OCI-LY7 (cell line): ENCODE results near the gene ZBTB40. TPM values are rescaled to one million over a fixed set of nuclear protein-coding genes. Genes with fewer than 3 reads are reported as not detected.

Experiments used
- BruUV-seq: library from RNA; stranded (reverse); fragments of 400-500 nt; replicated peaks from 2 replicates; lab custom pipeline; 2021; lab: Mats Ljungman, UMichigan
- CTCF ChIA-PET: fragments of 300-600 bp; sonication (Branson Sonifier 250); formaldehyde crosslinking; loops from one replicate; lab custom pipeline; 2022; ENCODE audit warnings: antibody characterized with exemption; ENCODE audit not compliant: unreplicated experiment; lab: Charles Lee
- POLR2A ChIA-PET: fragments of 300-600 bp; sonication (Branson Sonifier 250); formaldehyde crosslinking; loops from one replicate; lab custom pipeline; 2022; ENCODE audit warnings: antibody characterized with exemption; lab: Charles Lee
- DNase-seq: peaks from one replicate; pipeline ENCODE4 v3.0.0-alpha.2; 2015; ENCODE audit warnings: low spot score
- H2AFZ ChIP-seq: fragments of 200-600 bp; sonication (generic), shearing (Covaris generic); 2 replicates; pipeline ENCODE4 v1.6.1; 2014; ENCODE audit warnings: mild to moderate bottlenecking, antibody characterized with exemption, low read length, moderate library complexity
- H3K27ac ChIP-seq: fragments of 200-600 bp; sonication (generic); 2 replicates; pipeline ENCODE4 v1.5.1; 2014; ENCODE audit warnings: mixed run types, low read depth, mild to moderate bottlenecking, moderate library complexity, low read length, inconsistent platforms; ENCODE audit not compliant: poor library complexity, severe bottlenecking
- H3K36me3 ChIP-seq: fragments of 200-600 bp; sonication (generic); 2 replicates; pipeline ENCODE4 v1.6.1; 2014; ENCODE audit warnings: mild to moderate bottlenecking, antibody characterized with exemption, low read length, moderate library complexity, mixed read lengths; ENCODE audit not compliant: insufficient read depth
- H3K4me1 ChIP-seq: fragments of 200-600 bp; sonication (generic); 2 replicates; pipeline ENCODE4 v1.5.1; 2014; ENCODE audit warnings: mild to moderate bottlenecking, low read length; ENCODE audit not compliant: insufficient read depth, poor library complexity, severe bottlenecking
- H3K4me2 ChIP-seq: fragments of 200-600 bp; sonication (generic); 2 replicates; pipeline ENCODE4 v1.6.1; 2014; ENCODE audit warnings: mild to moderate bottlenecking, low read length
- H3K4me3 ChIP-seq: fragments of 200-600 bp; sonication (generic); 2 replicates; pipeline ENCODE4 v1.5.1; 2014; ENCODE audit warnings: mild to moderate bottlenecking, low read depth, low read length; ENCODE audit not compliant: poor library complexity, severe bottlenecking
- H3K79me2 ChIP-seq: fragments of 200-600 bp; sonication (generic); 2 replicates; pipeline ENCODE4 v1.6.1; 2016; ENCODE audit warnings: low read depth, mild to moderate bottlenecking, low read length, moderate library complexity, mixed read lengths; ENCODE audit not compliant: insufficient read depth
- H3K9me2 ChIP-seq: fragments of 200-600 bp; sonication (generic); 2 replicates; pipeline ENCODE4 v1.6.1; 2016; ENCODE audit warnings: mild to moderate bottlenecking, low read length, mixed read lengths; ENCODE audit not compliant: insufficient read depth
- H3K9me3 ChIP-seq: fragments of 200-600 bp; sonication (generic); 2 replicates; pipeline ENCODE4 v1.6.1; 2014; ENCODE audit warnings: mild to moderate bottlenecking, mixed run types, low read length, mixed read lengths
- H4K20me1 ChIP-seq: fragments of 200-600 bp; sonication (generic); 2 replicates; pipeline ENCODE4 v1.6.1; 2014; ENCODE audit warnings: mild to moderate bottlenecking, antibody characterized with exemption, low read length, moderate library complexity, mixed read lengths; ENCODE audit not compliant: insufficient read depth
- EZH2phosphoT487 ChIP-seq: fragments of 200-600 bp; sonication (generic); IDR thresholded peaks from 2 replicates; pipeline ENCODE4 v1.6.1; 2018; ENCODE audit warnings: low read depth, borderline replicate concordance, mild to moderate bottlenecking, mixed run types, antibody characterized with exemption, low read length, moderate library complexity, mixed read lengths
- intact Hi-C: fragments of 100-400 bp; cut with micrococcal nuclease; formaldehyde crosslinking; loops from one replicate; pipeline ENCODE4 v1.10.0; 2022; ENCODE audit not compliant: unreplicated experiment
- total RNA-seq, 2 experiments: library from RNA; depleted of rRNA in 1 of 2; stranded (reverse); fragments of >200 nt in 1 of 2; shearing (Covaris generic) in 1 of 2; gene quantifications; 2 replicates each; pipeline ENCODE4 v1.2.3, GENCODE V29; 2014 to 2022
- TF ChIP-seq, protein P1 (sequence below): fragments of 200-600 bp; sonication (generic); conservative IDR thresholded peaks from 2 replicates; pipeline ENCODE4 v1.5.1; 2014; ENCODE audit warnings: mild to moderate bottlenecking, antibody characterized with exemption, low read length, moderate library complexity, mixed read lengths

ZBTB40 gene
- total RNA-seq, 2 experiments from 2014 or later, result 16.6 to 17.3 TPM

- H2AFZ ChIP-seq, result no peak overlapping the region
- H3K27ac ChIP-seq, result no peak overlapping the region
- no peak overlapping the region for H3K4me3 ChIP-seq
- CTCF ChIA-PET, result interaction anchor here (0.6 kb wide), 1 partner anchor 540 kb away, joined by 3 read pairs; no protein-coding TSS in a partner anchor
- H3K4me1 ChIP-seq, result no peaks in the 10 kb centered on the region
- TF ChIP-seq, protein P1, sequence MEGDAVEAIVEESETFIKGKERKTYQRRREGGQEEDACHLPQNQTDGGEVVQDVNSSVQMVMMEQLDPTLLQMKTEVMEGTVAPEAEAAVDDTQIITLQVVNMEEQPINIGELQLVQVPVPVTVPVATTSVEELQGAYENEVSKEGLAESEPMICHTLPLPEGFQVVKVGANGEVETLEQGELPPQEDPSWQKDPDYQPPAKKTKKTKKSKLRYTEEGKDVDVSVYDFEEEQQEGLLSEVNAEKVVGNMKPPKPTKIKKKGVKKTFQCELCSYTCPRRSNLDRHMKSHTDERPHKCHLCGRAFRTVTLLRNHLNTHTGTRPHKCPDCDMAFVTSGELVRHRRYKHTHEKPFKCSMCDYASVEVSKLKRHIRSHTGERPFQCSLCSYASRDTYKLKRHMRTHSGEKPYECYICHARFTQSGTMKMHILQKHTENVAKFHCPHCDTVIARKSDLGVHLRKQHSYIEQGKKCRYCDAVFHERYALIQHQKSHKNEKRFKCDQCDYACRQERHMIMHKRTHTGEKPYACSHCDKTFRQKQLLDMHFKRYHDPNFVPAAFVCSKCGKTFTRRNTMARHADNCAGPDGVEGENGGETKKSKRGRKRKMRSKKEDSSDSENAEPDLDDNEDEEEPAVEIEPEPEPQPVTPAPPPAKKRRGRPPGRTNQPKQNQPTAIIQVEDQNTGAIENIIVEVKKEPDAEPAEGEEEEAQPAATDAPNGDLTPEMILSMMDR, result no peak
- no peak for TF ChIP-seq EZH2phosphoT487
- no peaks in the 10 kb centered on the region for H4K20me1 ChIP-seq
- POLR2A ChIA-PET, result interaction anchor here (0.8 kb wide), 1 partner anchor 32 kb away, joined by 3 read pairs; no protein-coding TSS in a partner anchor
- BruUV-seq, result no TSS peak
- no peak overlapping the region for H3K4me2 ChIP-seq
- no peaks in the 10 kb centered on the region for H3K36me3 ChIP-seq
- intact Hi-C loops, result no loop called here
- H3K9me3 ChIP-seq, result no peaks in the 10 kb centered on the region
- no peaks in the 10 kb centered on the region for H3K79me2 ChIP-seq
- H3K9me2 ChIP-seq, result no peaks in the 10 kb centered on the region
- no peak for DNase-seq
These were observed 20.9 kb downstream of the ZBTB40 start for GRCh38 chr1:22472596-22472995.

GRCh38 chr1:22473952-22474351, 22.3 kb downstream of the ZBTB40 start:
- intact Hi-C loops, result no loop called here
- H2AFZ ChIP-seq, result no peak overlapping the region
- no peaks in the 10 kb centered on the region for H3K36me3 ChIP-seq
- peaks cover 2% of the 10 kb centered on the region; the same call in 1 of the 2 replicates for H3K9me3 ChIP-seq
- no peaks in the 10 kb centered on the region for H3K4me1 ChIP-seq
- H3K79me2 ChIP-seq, result no peaks in the 10 kb centered on the region
- ChIA-PET CTCF (no interaction called here), POLR2A (no interaction called here)
- BruUV-seq, result no TSS peak
- no peaks in the 10 kb centered on the region for H4K20me1 ChIP-seq
- no peak for DNase-seq
- H3K4me3 ChIP-seq, result no peak overlapping the region
- no peak for TF ChIP-seq EZH2phosphoT487
- TF ChIP-seq, protein P1, result no peak
- no peaks in the 10 kb centered on the region for H3K9me2 ChIP-seq
- H3K27ac ChIP-seq, result no peak overlapping the region
- H3K4me2 ChIP-seq, result no peak overlapping the region

DNA sequence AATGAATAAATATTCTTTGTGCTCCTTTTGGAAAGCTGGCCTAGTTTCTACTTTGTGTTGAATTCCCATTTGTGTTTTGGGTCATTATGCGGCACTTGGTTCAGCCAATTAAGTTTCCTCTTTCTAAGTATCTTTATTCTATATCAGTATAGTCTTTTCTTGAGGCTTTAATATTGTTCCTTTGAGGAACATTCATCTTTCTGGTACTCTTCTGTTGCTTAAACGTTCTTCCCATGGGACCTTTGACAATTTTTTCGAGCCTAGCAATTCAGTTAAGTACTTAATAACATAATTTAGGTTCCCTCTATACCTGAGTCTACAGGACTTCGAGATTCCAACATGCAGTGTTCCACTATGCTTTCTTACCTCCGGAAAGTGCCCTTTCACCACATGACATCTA, 24.9 kb downstream of the ZBTB40 start:
- Histone ChIP-seq H3K79me2 (no peaks in the 10 kb centered on the region), H2AFZ (no peak overlapping the region), H4K20me1 (no peaks in the 10 kb centered on the region), H3K36me3 (no peaks in the 10 kb centered on the region; the same call in 1 of the 2 replicates), H3K4me1 (no peaks in the 10 kb centered on the region), H3K27ac (no peak overlapping the region), H3K4me2 (no peak overlapping the region), H3K9me3 (peaks cover 10% of the 10 kb centered on the region; the same call in 1 of the 2 replicates), H3K9me2 (no peaks in the 10 kb centered on the region), H3K4me3 (no peak overlapping the region)
- TF ChIP-seq, protein P1, result no peak
- no peak for TF ChIP-seq EZH2phosphoT487
- no TSS peak for BruUV-seq
- ChIA-PET CTCF (no interaction called here), POLR2A (no interaction called here)
- DNase-seq, result no peak
- intact Hi-C loops, result no loop called here
